GM21367 (cell line): ENCODE data around the gene EOLA2.
A peak's percentile ranks its signal among the peaks of the same experiment; 100 is the strongest.
"Not testable (repeated sequence)": the region's sequence is repeated elsewhere in the genome, so short reads cannot be mapped to it uniquely, and the experiment has no call there.

ENCODE experiments used
- ATAC-seq: cut with Tn5 transposase; IDR thresholded peaks from one replicate; pipeline ENCODE4 v1.9.1; 2021; ENCODE audit not compliant: unreplicated experiment

EOLA2 gene

DNA sequence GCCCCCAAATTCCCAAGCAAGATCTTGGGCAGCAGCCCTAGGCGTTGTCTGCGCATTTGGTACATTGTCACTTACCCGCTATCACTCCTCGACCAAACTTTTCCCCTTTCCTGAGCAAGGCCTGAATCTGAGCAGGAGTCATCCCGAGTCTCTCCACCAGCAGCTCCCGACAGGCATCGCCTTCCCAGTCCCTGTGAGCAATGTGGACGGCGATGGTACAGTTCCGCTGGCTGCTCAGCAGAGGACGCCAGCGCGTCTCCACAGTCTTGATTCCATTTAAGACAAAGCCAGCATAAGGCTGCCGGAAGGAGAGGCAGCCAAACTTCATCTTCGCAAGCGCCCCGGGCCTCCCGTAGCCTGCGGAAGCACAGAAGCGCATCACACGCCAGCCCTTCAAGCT lies 4.7 kb downstream of the EOLA2 start:
- not testable (repeated sequence) for ATAC-seq

DNA sequence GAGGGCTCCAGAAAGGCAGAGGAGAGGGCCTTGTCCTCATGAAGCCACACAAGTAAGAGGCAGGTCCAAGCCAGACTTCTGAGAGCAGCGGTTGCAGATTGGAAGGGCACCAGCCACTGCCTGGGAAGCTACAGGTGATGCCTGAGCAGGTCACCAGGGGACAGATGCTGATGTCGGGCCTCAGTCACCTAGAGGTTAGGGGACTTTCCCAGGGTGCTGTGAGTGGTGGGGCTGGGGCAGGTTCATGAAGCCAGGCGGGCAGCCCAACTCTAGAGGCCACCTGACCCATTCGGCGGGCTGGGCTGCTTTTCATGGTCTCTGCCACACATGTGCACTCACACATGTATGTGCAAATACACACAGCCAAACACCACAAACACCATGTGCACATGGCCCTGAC lies 5.3 kb downstream of the EOLA2 start:
- not testable (repeated sequence) for ATAC-seq

DNA sequence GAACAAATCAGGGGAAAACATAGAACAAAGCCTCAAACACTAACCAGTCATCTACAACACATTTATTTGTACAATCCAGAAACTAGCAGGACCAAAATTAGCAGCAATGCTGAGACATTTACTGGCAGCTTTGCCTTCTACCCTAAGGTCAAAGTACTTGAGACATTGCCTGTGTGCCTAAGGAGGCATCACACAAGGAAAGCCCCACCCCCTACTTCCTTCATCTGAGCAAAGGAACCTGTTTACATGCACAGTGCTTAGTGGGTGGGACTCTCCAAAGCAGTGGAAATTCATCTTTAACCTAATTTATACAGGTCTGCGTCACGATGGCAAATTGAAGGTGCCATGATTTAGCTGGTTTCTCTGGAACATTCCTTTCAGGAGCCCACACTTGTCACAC lies 6.1 kb downstream of the EOLA2 start:
- ATAC-seq, result not testable (repeated sequence)

DNA sequence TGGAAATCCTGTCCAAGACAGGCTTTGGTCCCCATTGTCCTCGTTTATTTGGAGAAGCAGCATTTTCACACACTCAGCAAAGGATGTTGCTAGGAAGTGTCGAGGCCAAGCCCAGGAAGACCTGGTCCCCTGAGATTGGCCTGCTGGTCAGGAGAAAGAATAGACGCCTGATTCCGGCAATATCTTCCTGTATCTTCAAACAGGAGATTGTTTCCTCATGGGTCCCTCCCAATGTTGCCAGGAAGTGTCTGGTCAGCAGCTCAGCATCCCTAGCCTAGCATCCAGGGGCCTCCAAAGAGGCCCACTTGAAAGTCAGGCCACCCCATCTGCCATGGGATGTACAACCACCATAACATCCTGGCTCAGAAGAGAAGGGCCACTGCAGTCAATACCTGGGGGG lies 6.9 kb downstream of the EOLA2 start:
- ATAC-seq, result not testable (repeated sequence)

DNA sequence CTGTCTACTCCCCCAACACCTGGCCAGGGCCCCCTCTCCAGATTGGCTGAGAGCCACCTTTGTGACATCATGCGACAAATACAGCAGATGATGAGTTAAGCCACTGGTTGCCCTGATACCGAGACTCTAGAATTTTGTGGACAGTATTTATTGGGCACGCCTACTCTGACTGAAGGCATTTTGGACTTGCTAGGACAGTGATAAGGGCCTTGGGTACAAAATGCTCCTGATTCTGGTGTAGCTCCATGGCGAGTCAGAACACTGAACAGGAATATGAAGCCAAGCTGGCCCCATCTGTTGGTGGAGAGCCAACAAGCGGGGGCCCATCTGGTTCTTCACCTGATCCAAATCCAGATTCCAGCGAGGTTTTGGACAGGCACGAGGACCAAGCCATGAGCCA lies 8.9 kb downstream of the EOLA2 start, which contains the start of gene HSFX4:
TSS of gene HSFX4 (plus strand) at position 174 of the 400 bp plus-strand sequence. CDS start at position 246, 72 bp downstream.
- ATAC-seq, result not testable (repeated sequence)

DNA sequence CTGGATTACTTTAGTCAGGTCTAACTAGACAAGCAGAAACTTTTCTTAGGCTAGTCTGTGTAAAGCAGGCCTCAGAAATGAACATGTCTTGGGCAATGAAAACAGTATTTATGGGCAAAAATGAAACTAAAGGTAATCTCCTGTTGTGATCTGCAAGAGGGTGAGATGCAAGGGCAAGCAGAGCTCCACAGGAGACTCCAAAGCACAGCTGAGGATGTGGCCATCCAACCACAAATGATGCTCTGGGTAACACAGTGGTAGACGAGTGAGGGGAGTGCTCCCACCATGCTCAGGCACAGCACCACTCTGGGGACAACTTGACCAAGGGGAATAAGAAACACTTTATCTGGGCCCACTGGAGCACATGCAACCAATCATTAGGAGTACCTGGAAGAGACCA lies 9.7 kb downstream of the EOLA2 start:
- not testable (repeated sequence) for ATAC-seq

DNA sequence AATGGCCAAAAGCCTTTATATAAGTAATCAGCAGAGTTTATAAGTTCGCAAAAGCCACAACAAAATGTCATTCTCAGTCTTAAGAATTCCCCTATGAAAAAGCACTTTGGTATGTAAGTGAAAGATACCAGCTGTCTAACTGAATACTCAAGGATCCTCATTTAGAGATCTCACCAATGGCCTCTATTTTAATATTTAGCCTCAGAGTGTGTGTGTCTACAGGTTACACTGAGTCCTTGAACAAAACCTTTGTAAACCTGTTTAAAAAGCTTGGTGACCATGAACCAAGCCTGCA lies 10.4 kb downstream of the EOLA2 start:
- not testable (repeated sequence) for ATAC-seq

DNA sequence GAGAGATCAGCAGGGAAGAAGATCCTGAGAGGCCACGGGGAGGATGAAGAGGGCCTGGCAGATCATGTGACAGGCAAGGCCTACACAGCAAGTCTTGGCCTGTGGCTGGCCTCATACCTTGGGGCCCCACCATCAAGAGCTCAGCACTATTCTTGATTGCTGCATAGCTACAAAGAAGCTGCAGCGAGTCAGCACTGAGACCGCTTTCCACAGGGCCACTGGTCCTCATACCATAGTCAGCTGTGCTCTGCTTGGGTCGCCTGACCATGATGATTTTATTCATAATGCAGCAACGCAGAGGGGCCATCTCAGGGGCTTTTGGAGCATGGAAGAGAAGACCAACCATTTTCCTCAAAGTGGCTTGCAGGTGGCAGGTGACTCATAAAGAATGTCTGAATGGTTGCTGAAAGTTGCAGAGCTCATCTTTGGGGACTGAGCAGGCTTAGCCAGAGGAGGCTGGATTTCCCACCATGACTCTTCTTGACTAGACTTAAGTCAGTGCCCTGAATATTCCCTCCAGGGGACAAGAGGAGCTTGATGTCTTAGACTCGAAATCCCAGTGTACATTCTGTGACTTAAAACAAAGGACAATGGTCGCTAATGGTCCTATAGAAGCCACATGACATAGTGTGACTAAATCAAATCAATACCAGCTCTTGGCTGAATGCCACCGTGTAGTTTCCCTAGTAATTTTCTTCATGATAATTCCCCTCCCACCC lies 10.9 kb downstream of the EOLA2 start:
- not testable (repeated sequence) for ATAC-seq

DNA sequence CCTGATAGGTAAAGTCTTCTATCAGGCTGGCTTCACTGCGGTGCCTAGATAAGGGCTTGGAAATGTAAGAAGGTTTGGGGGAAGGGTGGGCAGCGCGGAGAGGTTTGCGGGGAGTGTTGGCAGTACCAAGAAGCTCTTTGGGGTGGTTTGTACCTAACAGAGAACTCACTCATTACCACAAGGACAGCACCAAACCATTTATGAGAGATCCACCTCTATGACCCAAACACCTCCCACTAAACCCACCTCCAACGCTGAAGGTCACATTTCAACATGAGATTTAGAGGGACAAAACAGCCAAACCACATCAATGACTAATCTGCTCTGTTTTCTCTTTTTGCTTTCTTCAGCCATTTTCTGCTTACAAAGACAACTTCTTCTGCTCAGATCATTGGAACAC lies 13.9 kb downstream of the EOLA2 start:
- not testable (repeated sequence) for ATAC-seq

DNA sequence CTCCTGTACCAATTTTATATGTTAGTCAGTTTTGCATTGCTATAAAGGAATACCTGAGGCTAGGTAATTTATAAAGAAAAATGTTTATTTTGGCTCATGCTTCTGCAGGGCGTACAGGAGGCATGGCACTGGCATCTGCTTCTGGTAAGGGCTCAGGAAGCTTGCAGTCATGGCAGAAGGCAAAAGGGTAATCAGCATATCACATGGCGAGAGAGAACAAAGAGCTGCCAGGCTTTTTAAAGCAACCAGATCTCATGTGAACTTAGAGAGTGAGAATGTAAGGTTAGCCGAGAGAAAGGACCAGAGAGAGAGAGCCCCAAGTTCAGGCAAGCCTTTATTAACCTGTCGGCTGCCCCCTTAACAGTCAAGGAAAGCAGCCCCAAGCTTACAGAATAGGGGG lies 14.5 kb downstream of the EOLA2 start:
- ATAC-seq, result not testable (repeated sequence)

DNA sequence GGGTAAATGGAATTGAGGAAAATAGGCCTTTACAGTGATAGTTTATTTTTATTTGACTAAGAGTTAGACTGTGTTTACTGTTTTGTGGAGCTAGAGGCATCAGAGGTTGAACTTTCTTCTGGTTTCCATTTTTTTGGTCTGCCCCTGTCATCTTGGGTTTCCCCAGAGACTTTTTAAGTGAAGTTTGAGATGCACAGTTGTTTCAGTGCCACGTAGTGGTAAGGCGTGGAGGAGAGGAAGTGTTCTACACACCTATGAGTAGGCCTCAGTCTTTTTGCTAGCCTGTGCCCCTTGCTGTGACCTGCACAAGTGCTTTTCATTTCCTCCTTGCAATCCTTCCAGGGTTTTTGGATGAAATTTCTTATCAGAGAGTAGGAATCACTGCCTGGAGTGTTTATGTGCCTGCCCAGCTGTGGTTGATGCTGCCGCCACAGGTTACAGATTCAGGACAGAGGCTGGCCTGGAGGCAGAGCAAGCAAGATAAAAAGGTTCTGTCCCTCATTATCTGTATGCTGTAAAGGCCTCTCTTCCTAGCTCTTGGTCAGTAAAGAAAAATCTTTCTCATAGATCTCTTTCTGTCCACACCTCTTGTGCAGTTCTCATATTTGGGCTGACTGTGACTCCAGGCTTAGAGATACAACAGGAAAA lies 21.4 kb downstream of the EOLA2 start:
- ATAC-seq, result peak; percentile 86

DNA sequence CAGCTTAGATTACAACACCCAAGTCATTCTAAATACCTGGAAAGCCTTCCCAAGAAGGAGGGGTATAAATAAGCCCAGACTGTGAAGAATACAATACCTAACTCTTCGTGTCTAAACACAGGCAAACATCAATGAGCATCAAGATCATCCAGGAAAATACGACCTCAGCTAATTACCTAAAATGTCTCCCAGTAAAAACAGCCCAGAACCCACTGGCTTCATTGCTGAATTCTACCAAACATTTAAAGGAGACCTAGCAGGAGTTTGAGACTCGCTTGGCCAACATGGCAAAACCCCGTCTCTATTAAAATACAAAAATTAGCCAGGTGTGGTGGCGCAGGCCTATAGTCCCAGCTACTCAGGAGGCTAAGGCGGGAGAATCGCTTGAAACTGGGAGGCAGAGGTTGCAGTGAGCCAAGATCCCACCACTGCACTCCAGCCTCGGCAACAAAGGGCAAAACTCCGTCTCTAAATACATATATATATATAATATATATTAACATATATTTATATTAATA lies 28.1 kb downstream of the EOLA2 start:
- no peak for ATAC-seq

DNA sequence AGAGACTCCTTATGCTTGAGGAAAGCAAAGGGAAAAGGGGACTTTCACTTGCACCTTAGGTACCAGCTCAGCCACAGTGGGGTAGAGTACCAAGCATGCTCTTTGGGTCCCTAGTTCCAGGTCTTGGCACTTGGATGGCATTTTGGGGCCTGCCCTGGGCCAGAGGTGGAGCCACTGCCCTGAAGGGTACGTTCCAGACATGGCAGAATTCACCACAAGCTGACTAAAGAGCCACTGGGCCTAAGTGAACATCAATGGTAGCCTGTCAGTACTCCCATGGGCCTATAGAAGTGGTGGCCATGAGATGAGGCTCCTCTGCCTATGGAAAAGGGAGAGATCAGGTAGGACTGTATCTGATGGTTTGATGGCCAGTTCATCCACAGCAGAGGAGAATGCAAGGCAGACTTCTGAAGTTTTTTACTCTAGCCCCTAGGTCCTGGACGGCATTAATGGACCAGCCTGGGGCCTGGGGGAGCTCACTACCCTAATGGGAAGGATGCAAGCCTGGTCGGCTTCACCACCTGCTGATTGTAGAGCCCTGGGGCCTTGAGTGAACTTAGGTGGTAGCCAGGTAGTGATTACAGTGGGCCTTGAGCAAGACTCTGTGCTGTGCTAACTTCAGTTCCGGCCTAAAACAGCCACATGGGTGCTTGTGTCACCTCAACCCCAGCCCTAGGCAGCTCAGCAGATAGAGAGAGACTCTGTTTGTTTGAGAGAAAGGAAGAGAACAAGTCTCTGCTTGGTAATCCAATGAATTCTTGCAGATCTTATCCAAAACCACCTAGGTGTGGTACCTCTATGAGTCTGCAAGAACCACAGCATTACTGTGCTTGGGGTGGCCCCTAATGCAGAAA lies 28.7 kb downstream of the EOLA2 start:
- ATAC-seq, result no peak

DNA sequence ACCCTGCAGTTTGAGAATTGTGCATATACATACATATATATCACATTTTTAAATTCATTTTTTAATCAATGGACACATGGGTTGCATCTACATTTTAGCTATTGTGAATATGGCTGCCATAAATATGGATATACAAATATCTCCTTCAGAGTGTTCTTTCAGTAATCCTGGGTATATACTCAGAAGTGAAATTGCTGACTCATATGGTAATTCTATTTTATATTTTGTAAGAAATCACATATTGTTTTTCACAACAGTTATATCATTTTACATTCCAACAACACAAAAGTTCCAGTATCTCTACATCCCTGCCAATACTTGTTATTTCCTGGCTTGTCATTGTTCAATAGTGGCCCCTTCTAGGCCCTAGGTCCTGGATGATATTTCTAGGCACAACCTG lies 29.6 kb downstream of the EOLA2 start:
- no peak for ATAC-seq

DNA sequence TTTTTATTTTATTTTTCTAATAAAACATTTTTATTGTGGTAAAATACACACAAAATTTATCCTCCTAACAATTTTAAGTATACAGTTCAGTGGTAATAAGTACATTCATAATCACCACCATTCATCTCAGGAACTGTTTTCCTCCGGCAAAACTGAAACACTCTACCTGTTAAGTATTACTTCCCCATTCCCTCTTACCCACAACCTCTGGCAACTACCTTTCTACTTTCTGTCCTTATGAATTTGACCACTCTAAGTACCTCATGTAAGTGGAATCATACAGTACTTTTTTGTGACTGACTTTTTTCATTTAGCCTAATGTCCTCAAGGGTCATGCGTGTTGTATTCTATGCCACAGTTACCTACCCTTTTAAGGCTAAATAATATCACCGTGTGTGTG lies 30.0 kb downstream of the EOLA2 start:
- ATAC-seq, result peak; percentile 48

DNA sequence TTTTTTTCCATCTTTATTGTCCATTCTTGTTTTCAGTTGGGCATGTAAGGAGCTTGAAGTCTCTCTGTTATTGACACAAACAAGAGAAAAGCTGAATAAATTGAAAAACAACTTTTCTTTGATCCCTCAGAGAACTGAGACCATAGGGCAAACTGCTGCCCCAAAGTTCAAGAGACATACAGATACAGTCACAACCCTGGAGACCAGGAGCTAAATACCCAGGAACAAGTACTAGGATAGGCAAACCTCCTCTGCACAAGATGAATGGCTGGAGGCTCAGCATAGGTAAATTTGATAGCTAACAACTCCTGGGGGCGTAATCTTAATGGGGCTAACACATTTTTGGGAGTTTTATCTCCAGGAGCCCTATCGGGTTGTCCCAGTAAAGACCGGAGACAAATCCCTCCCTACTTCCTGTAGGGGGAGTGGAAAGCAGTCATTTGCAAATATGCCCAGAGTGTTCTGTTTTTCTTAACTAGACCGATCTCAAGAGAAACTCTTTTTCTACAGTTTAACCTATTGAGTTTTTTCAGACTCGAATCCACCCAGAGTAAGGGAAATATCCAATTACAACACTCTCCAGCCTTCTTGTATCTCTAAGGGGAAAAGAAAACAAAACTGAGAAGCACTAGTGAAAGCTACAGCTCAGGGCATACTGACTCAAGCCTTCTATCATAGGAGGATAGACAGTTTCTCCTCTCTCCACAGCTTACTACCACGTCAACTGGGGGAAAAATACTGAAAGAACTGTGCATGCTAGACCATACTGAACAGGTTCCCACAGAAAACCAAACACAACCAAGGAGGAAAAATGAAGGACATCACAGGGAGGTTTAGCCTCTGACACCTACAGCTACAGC lies 34.2 kb downstream of the EOLA2 start:
- ATAC-seq, result peak; percentile 89

DNA sequence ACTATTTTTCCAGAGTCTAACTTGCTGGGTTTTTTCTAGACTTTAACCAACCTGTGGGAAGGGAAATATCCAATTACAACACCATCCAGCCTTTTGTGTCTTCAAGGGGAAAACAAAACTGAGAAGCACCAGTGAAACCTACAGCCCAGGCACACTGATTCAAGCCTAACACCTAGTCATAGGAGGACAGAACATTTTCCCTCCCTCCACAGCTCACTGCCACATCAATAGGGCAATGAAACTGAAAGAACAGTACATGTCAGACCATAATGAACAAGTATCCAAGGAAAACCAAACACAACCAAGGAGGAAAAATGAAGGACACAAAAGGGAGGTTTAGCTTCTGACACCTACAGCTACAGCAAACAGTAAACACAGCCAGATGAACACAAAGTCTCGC lies 39.7 kb downstream of the EOLA2 start:
- ATAC-seq, result no peak

DNA sequence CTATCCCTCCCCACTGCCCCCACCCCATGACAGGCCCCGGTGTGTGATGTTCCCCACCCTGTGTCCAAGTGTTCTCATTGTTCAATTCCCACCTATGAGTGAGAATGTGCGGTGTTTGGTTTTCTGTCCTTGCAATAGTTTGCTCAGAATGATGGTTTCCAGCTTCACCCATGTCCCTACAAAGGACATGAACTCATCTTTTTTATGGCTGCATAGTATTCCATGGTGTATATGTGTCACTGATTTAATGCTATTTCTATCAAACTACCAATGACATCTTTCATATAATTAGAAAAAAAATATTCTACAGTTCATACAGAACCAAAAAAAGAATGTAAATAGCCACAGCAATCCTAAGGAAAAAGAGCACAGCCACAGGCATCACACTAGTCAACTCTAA lies 47.5 kb downstream of the EOLA2 start:
- ATAC-seq, result not testable (repeated sequence)
